Amniotic stem cell (primary cell): ENCODE measurements around the gene VSTM2B.
"Not testable (repeated sequence)": the region's sequence is repeated elsewhere in the genome, so short reads cannot be mapped to it uniquely, and the experiment has no call there.

Source experiments
- DNase-seq: peaks from one replicate; lab custom pipeline; 2025; lab: John Stamatoyannopoulos, UW

Gene VSTM2B

DNA sequence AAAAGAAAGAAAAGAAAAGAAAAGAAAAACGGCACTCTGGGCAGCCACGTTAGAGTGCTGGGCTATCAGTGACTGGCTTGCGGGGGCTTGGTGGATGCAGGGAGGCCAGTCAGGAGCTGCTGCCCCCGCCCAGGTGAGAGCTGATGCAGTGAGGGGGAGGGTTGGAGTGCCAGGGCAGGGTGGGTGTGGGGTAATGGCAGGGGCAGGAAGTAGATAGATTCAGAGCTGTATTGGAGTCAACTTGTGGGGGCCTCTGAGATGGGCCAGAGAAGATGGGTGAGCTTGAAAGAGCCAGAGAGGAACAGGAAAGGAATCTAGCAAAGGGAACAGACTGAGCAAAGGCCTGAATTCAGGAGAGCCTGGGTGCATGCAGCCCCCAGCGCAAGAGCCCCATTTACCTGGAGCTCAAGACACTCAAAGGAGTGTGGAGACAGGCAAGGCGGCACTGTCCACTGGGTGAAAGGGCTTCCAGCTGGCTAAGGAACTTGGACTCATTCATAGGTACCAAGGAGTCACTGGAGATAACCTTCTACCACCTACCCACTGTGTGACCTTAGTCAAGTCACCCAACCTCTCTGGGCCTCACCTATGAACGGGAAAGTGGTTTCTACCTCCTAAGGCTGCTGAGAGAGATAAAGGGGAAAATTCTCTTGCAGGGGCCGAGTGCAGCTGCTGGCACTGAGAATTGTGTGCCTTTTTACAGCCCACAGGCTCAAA lies 20.2 kb downstream of the VSTM2B start:
- DNase-seq, result no peak

DNA sequence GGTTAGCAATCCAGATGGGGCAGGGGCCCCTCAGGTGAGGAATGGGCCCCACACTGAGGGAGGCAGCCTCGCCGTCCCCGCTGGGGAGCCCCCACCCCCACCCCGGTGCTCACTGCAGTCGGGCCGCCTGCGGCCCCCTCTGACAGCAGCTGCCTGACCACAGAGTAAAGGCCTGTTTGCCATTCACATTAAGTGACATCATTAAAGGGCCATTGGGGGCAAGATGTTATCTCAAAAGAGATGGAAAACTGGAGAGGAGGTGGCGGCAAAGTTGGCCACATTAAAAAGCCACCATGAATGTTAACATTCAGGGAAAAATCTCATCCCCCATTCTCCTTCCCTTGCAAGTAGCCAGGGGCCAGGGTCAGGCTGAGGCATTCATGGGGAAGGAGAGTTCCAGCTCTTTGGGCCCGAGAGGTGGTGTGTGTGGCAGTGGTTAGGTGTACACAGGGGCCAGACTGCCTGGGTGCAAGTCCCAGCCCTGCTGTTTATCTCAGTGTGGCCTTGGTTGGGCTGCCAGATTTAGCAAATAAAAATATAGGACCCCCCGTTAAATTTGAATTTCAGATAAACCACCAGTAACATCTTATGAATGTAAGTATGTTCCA lies 20.9 kb downstream of the VSTM2B start:
- DNase-seq, result no peak

DNA sequence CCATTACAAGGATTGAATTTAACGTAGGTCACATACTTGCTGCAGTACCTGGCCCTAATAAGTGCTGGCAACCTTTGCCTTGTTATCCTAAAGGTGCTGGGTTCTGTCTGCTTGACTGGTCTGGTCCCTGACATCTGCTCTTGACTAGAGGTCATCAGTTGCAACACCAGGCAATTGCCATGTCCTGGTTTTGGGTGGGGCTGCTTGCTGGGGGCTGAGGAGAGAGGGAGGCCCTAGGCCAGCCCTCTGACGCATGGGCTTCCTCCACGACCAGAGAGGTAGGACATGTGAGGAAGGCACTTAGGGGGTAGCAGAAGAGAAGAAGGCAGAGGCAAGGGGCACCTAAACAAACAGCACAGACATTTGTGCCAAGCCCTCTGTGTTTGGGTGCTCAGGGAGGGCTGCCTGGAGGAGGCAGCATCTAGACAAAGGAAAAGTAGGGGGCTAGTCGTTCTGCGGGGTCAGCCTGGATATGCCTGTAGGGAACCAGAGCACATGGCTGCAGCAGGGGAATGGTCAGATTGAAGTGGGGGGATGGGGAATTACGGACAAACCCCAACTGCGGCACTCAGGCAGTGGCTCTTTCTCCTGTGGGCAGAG lies 21.7 kb downstream of the VSTM2B start:
- DNase-seq, result no peak

DNA sequence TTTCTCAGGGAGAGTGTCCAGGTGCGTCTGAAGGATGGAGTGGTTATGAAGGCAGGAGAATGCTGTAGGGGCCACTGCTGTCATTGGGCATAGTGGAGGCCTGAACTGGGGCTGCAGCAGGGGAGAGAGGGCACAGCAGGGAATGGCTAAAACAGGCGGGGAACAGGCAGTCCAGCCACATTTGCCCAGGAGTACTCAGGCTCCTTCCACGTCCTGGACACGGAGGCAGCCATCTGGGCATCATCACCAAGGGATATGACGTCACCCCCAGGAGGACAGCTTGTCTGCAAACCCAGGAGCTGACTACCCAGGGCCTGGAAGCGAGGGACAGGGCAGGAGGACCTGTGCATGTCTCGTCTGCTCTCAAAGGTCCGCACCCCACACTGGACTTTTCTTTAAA lies 22.2 kb downstream of the VSTM2B start:
- DNase-seq, result no peak

DNA sequence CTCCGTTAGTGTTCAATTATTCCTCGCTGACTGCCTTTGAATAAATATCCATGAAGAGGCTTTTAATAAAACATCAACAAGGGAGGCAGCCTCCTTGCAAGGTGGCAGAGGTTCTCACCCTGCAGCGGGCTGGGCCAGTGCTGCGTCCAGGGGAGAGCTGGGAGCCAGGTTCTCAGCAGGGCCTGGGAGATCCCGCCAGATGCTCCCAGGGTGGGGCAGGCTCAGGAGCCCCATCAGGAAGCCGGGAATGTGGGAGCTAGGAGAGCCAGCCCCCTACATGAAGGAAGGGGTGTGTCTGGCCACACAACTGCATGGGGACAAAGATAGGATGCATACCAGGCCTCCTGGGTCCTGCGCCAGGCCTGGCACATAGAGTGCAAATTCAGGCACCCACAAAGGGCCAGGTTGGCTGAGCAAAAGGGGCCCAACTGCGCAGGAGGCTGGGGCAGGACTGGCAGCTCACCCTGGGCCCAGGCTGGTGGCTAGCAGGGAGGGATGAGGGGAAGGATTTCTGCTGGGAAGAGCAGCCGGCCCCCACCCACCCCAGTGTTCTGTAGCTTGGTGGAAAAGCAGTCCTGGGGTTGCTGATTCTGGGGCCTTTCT lies 22.8 kb downstream of the VSTM2B start:
- no peak for DNase-seq

DNA sequence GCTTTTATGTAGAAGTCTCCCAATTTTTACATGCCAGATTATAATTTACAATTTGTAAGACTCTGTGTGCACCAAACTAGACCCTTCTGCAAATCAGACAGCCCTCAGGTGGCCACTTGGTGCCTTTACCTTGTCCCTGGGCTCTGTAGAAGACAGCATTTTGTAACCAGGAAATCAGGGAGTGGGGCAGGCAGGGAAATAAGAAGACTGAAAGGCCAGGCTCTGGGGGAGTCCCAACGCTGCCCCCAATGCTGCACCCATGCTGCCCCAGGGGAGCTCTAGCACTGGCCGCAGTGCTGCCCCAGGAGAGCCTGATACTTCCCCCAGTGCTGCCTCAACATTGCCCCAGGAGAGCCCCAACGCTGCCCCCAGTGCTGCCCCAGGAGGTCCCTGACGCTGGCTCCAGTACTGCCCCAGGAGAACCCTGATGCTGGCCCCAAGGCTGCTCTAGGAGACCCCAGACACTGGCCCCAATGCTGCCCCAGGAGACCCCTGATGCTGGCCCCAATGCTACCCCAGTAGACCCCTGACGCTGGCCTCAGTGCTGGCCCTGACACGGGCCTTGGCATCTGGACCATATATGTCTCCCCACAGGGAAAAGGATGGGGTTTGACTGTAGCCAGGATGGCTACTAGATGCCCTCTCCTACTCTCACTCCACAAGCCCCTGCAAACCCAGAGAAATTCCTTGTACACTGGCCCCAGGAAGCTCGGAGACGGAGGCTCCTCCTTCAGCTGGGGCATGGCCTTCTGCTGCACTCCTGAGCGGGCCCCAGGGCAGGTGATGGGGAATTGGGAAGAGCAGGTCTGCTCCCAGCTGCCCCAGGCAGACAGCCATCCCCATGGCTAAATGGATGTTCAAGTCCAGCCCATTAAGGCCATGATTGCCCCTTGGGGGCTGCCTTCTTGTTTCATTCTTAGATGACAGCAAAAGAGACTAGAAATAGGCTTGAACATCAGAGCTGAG lies 23.6 kb downstream of the VSTM2B start:
- no peak for DNase-seq

DNA sequence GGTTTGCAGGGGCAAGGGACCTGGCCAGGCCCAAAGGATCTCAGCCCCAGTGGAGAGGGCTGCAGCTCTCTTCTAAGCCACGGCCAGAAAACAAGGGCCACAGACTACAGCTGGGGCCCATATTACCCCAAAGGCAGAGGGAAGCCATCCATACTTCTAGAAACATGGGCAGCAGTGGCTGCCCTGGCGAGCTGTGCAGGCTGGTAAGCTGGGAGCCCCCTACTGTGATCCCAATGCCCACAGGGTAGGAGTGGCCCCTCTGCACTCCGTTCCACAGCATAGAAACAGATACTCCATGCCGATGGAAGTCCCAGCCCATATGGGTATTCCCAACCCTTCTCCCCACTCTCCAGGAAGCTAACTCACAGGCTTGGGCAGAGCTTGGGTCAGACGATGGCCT lies 25.1 kb downstream of the VSTM2B start:
- DNase-seq, result no peak

DNA sequence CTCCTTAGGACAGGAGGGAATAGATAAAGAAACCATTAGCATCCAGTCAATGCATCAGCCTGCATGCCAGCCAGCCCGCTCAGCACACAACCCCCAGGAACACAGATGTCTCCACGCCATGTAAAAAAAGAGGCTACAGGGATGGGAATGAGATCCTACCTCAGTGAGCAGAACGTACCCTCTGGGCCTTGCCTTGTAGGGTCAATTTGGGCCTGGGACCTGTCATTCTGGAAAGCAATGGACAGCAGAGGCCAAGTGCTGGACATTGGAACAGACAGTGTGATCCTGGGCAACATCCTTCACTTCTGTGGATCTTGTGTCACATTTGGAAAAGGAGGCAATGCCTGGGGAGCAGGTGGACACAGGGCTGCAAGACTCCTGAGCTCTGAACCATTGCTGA lies 26.0 kb downstream of the VSTM2B start:
- no peak for DNase-seq

DNA sequence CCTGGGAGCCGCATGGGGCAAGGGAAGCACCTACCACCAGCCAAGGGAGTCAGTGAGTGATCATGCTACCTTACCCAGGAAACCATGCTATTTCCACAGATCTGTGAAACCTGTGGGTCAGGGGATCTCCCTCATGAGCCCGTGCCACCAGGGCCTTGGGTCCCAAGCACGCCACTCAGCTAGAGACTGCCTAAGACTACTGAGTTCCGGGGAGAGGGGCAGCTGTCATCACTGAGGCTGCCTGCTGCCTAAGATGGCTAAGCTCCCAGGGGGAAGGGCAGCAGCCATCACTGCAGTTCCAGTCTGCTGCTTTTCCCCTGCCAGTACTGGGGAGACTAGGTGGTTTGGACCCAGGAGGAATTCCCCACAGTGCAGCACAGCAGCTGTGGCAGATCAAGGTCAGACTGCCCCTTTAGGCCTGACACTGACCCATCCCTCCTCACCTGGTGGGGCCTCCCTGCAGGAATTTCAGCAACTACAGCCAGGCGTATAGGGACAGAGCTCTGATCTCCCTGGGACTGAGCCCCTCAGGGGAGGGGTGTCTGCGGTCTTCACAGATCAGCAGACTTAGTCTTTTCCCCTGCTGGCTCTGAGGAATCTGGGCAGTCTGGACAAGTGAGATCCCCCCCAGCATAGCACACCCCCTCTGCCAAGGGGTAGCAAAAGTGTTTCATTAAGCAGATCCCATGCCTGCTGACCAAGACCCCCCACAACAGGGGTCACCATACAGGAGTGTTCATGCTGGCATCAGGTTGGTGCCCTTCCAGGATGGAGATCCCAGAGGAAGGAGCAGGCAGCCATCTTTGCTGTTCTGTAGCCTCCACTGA lies 26.9 kb downstream of the VSTM2B start:
- DNase-seq, result no peak

DNA sequence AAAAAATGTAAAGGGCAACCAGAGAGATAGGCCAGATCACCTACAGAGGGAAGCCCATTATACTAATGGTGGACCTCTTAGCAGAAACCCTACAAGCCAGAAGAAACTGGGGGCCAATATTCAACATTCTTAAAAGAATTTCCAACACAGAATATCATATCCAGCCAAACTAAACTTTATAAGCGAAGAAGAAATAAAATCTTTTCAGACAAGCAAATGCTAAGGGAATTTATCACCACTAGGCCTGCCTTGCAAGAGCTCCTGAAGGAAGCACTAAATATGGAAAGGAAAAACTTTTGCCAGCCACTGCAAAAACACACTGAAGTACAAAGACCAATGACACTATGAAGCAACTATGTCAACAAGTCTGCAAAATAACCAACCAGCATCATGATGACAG lies 28.4 kb downstream of the VSTM2B start:
- DNase-seq, result no peak

DNA sequence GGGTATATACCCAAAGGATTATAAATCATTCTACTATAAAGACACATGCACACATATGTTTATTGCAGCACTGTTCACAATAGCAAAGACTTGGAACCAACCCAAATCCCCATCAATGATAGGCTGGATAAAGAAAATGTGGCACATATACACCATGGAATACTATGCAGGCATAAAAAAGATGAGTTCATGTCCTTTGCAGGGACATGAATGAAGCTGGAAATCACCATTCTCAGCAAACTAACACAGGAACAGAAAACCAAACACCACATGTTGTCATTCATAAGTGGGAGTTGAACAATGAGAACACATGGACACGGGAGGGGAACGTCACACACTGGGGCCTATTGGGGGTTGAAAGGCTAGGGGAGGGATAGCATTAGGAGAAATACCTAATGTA lies 33.3 kb downstream of the VSTM2B start:
- DNase-seq, result not testable (repeated sequence)

DNA sequence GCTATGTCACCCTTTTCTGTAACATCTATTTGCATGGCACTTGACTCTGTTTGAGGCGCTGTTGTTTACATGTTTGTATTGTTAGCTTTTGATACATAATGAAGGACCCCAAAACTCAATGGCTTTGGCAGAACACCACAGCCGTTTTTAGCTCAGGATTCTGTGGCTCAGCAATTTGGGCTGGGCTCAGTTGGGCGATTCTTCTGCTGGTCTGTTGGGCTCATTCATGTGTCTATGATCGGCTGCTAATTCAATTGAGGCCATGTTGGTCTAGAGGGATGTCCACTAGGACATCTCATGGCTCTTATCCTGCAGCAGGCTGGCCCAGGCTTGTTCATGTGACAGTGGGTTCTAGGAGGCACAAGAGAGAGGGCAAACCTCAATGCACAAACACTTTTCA lies 33.9 kb downstream of the VSTM2B start:
- DNase-seq, result no peak

DNA sequence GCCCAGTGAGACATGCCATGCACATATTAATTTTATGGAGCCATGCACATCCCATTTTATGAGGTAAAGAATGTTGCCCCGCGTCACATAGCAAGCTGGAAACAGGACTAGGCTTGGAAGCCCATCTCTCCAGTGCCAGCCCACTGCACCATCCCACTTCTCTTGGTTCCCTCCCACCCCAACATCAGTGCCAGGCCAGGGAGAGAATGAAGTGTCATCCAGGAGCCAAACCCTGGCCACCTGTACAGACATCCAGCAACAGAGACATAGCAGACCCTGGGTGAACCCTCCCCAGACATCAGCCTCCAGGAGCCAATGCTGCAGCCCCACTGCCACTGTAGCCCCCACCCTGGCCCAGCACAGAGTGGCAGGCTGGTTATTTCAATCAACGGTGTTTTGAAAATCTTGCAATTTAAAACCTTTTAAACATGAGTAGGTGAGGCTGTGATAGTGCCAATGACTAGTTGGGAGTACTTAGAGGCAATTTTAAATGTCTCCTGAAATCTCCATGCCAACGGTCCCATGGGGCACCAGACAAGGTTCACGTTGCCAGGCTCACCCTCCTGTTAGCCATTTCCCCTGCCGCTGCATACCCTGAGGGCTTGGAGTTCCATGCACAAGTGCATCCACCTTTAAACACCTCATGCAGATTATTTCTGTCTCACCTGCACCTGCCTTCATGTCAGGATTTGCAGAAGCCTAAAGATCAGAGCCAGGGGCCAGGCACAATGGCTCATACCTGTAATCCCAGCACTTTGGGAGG lies 34.7 kb downstream of the VSTM2B start:
- DNase-seq, result no peak

DNA sequence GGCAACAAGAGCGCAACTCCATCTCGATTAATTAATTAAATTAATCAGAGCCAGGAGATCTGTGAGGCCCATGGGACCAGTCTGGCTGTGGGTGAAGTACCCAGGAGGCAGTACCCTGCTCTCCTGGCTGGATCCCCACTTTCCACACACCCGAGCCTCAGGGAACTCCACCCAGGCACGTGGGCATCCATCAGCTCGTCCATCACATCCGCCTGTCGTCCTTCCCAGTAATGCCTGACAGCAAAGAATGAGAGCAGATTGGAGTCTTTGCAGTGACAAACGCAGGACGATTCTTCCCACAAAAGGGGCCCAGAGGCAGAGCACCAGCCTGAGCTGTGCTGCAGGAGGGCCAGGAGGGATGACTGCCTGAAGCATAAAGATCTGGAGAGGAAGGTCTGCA lies 35.8 kb downstream of the VSTM2B start:
- no peak for DNase-seq

DNA sequence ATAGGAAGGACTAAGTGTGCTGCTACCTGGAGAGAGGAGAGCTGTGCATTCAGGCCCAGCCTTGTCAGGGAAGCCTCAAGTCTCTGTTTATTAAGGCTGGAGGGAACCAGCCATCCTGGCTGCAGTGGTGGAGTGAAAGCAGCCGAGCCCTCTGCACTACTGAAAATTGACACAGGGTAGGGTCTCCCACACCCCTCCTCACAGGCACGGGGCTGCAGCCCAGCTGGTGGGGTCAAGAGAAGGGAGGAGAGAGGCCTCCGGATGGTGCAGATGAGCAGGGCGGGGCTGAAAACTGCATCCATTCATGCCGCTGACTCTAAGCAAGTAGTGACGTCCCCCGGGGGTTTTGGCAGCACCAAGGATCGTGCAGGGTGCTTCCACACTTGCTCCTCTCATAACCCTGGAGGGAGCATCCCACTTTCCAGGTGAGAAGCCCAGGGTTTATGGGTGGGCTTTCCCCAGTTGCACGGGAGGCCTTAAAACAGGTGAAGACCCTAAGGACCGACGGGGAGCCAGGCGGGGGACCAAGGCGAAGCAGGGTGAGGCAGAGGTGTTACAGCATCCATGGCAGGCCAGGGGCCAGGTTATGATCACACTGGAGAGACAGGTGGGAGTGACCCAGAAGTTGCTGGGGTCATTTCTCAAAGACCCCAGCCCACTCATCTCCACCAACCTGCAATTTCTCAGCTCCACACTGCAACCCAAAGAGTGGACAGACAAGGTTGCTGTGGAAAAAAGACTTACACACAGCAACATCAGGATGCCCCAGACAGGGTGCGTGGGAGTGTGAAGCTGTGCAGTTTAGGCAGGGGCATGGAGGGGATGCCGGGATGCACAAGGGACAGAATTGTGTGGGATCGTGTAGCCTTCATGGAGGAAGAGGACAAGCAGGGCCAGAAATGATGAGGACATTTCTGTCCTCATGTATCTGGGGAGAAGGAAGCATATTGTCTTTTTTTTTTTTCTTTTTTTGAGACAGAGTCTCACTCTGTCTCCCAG lies 36.8 kb downstream of the VSTM2B start:
- no peak for DNase-seq

DNA sequence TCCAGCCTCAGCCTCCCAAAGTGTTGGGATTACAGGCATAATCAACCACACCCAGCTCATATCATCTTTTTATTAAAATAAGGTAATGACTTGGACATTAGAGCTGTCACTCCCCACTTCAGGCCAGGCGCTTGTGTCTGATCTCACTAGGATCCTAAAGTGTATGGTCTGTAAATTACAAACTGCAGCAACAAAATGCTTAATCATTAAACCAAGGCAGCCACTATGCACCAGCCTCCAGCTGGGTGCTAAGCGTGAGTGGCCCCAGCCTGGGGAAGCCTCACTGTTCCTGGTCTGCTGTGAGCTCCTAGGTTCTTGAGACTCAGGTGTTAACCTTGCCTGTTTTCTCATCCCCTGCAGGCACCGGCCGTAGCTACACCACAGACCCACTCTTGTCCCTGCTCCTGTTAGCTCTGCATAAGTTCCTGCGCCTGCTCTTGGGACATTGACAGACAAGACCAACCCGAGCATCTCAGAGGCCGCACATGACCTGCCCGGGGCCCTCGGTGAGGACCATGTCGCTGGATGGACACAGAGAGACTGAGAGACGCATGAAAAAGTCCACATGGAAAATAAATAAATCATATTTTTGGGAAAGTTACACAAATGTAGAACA lies 37.8 kb downstream of the VSTM2B start:
- no peak for DNase-seq

DNA sequence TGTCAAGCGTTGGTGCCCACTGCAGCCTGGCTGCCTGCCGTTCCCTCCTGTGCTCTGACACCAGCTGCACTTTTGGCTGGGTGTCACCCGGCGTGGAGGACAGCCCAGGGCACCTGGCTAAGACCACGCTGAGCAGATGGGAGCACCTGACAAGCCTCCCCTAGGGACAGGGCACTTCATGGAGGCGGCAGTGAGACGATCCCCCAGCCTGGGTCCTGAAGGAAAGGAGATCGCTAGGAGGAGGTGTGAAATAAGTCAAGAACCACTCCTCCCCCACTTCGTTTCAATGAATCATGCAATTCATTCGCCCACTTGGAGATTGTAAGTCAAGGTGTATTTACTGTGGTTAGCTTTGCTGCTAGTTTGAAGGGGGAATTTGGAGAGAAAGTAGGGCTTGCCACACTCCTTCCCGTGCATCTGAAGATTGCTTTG lies 38.8 kb downstream of the VSTM2B start:
- DNase-seq, result no peak

DNA sequence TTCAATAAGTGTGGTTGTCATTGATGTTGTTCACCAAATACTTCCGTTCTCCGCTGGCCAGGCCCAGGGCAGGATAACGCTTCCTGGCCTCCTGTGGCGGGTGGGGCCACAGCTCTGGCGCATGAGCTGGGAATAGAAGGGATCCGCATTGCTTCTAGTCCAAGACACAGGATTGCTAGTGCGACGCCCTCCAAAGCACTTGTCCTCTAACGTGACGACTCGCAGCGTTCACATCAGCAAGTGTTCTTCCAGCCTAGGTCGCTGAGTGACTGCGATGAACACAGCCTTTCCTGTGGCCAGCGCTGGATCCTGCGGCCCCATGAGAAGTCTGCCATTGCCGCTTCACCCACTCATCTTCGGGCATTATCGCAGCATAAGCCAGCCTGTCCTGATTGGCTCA lies 39.4 kb downstream of the VSTM2B start:
- no peak for DNase-seq
